HCT116 (cell line): ENCODE measurements around the gene WDR93. TPM values are rescaled to one million over a fixed set of nuclear protein-coding genes. Genes with fewer than 3 reads are reported as not detected.

Experiments used
- ATAC-seq: fragments of 200-7000 bp; cut with Tn5 transposase; 2 replicates; pipeline ENCODE4 v1.9.1; 2020; ENCODE audit warnings: mild to moderate bottlenecking, moderate library complexity
- BruUV-seq: library from RNA; stranded (reverse); fragments of 400-500 nt; replicated peaks from 2 replicates; lab custom pipeline; 2021; lab: Mats Ljungman, UMichigan
- CTCF ChIA-PET: fragments of 300-600 bp; sonication (Branson Sonifier 250); formaldehyde crosslinking; loops from one replicate; lab custom pipeline; 2021; ENCODE audit warnings: antibody characterized with exemption; lab: Charles Lee
- POLR2A ChIA-PET: fragments of 300-600, 350-600 bp; sonication (Branson Sonifier 250); formaldehyde crosslinking; loops from one replicate; lab custom pipeline; 2021; ENCODE audit warnings: antibody characterized with exemption; lab: Charles Lee
- RAD21 ChIA-PET, 2 experiments: fragments of 300-600 bp; sonication (Branson Sonifier 250); formaldehyde crosslinking; loops; one replicate each; lab custom pipeline; 2023; ENCODE audit warnings: low total read pairs in 2 of 2; ENCODE audit not compliant: uncharacterized antibody in 2 of 2, unreplicated experiment in 2 of 2, low non-redundant PET in 1 of 2; lab: Charles Lee
- DNase-seq: peaks from one replicate; pipeline ENCODE4 v3.0.0-alpha.2; 2010; ENCODE audit warnings: low read depth, low spot score
- H2AFZ ChIP-seq: fragments of 200-600 bp; shearing (Covaris generic), sonication (generic); 2 replicates; pipeline ENCODE4 v1.6.1; 2017; ENCODE audit warnings: low read depth, mixed run types, mixed read lengths, antibody characterized with exemption, low read length; ENCODE audit not compliant: poor library complexity, severe bottlenecking
- H3K27ac ChIP-seq: 2 replicates; pipeline ENCODE4 v1.5.1; 2012; ENCODE audit warnings: low read depth, low read length
- H3K27me3 ChIP-seq: fragments of 200-600 bp; sonication (generic); 2 replicates; pipeline ENCODE4 v1.6.1; 2016; ENCODE audit warnings: mixed run types, low read length, mixed read lengths; ENCODE audit not compliant: insufficient read depth
- H3K36me3 ChIP-seq, 2 experiments: fragments of 200-500 bp in 1 of 2; fragments of 200-600 bp in 1 of 2; sonication (Bioruptor generic) in 1 of 2; sonication (generic) in 1 of 2; 2 replicates each; pipeline versions ENCODE4 v1.5.1 to v1.6.1; 2014 to 2016; ENCODE audit warnings: low read length in 2 of 2, inconsistent platforms in 1 of 2, mixed read lengths in 1 of 2, mixed run types in 1 of 2; ENCODE audit not compliant: insufficient read depth in 2 of 2, control insufficient read depth in 1 of 2
- H3K4me1 ChIP-seq, 2 experiments: fragments of 200-600 bp in 1 of 2; sonication (generic) in 1 of 2; 2 replicates each; pipeline versions ENCODE4 v1.5.1 to v1.6.1; 2012 to 2017; ENCODE audit warnings: low read length in 2 of 2, inconsistent platforms in 1 of 2, mild to moderate bottlenecking in 1 of 2, mixed read lengths in 1 of 2, mixed run types in 1 of 2, moderate library complexity in 1 of 2; ENCODE audit not compliant: insufficient read depth in 2 of 2, control insufficient read depth in 1 of 2
- H3K4me2 ChIP-seq: fragments of 200-600 bp; sonication (generic); 2 replicates; pipeline ENCODE4 v1.6.1; 2017; ENCODE audit warnings: mixed run types, low read length, mixed read lengths
- H3K4me3 ChIP-seq, 2 experiments: fragments of 200-600 bp in 1 of 2; sonication (generic) in 1 of 2; replicated peaks in 1 of 2; 2 replicates each; pipeline ENCODE4 v1.5.1; 2011 to 2016; ENCODE audit warnings: low read length in 2 of 2, control low read depth in 1 of 2, low read depth in 1 of 2, mild to moderate bottlenecking in 1 of 2, mixed read lengths in 1 of 2, mixed run types in 1 of 2
- H3K79me2 ChIP-seq: fragments of 200-600 bp; sonication (generic); 2 replicates; pipeline ENCODE4 v1.6.1; 2017; ENCODE audit warnings: mild to moderate bottlenecking, mixed run types, low read length, moderate library complexity, mixed read lengths; ENCODE audit not compliant: insufficient read depth
- H3K9ac ChIP-seq: fragments of 200-600 bp; sonication (generic); 2 replicates; pipeline ENCODE4 v1.6.1; 2016; ENCODE audit warnings: low read length, mixed read lengths
- H3K9me2 ChIP-seq: fragments of 200-600 bp; sonication (generic), shearing (Covaris generic); 2 replicates; pipeline ENCODE4 v1.6.1; 2017; ENCODE audit warnings: mixed run types, mild to moderate bottlenecking, moderate library complexity; ENCODE audit not compliant: insufficient read depth
- H3K9me3 ChIP-seq, 2 experiments: fragments of 200-500 bp in 1 of 2; fragments of 200-600 bp in 1 of 2; sonication (Bioruptor generic) in 1 of 2; sonication (generic) in 1 of 2; 2 replicates each; pipeline ENCODE4 v1.6.1; 2014 to 2017; ENCODE audit warnings: low read length in 2 of 2, mixed read lengths in 2 of 2, inconsistent platforms in 1 of 2, low read depth in 1 of 2, mild to moderate bottlenecking in 1 of 2, mixed run types in 1 of 2, moderate library complexity in 1 of 2; ENCODE audit not compliant: control insufficient read depth in 1 of 2, insufficient read depth in 1 of 2
- H4K20me1 ChIP-seq: fragments of 200-600 bp; sonication (generic), shearing (Covaris generic); 2 replicates; pipeline ENCODE4 v1.6.1; 2017; ENCODE audit warnings: mixed run types, mild to moderate bottlenecking, moderate library complexity; ENCODE audit not compliant: insufficient read depth
- CEBPB ChIP-seq: IDR thresholded peaks from 2 replicates; pipeline ENCODE4 v1.6.1; 2012; ENCODE audit warnings: low read depth
- EGR1 ChIP-seq: IDR thresholded peaks from 2 replicates; pipeline ENCODE4 v1.6.1; 2012; ENCODE audit warnings: low read depth
- ELF1 ChIP-seq: IDR thresholded peaks from 2 replicates; pipeline ENCODE4 v1.6.1; 2012; ENCODE audit warnings: low read depth, borderline replicate concordance
- EZH2 ChIP-seq: fragments of 200-600 bp; sonication (generic); IDR thresholded peaks from 2 replicates; pipeline ENCODE4 v1.6.1; 2017; ENCODE audit warnings: antibody characterized with exemption, mixed run types
- MAX ChIP-seq: IDR thresholded peaks from 2 replicates; pipeline ENCODE4 v1.6.1; 2012
- POLR2AphosphoS5 ChIP-seq: IDR thresholded peaks from 2 replicates; pipeline ENCODE4 v1.6.1; 2011; ENCODE audit warnings: mild to moderate bottlenecking, low read depth, low read length, moderate library complexity
- TCF7L2 ChIP-seq: IDR thresholded peaks from 2 replicates; pipeline ENCODE4 v1.7.0; 2011; ENCODE audit warnings: borderline replicate concordance, inconsistent platforms; ENCODE audit not compliant: insufficient read depth, insufficient read length; ENCODE audit errors: extremely low read depth
- YY1 ChIP-seq: IDR thresholded peaks from 2 replicates; pipeline ENCODE4 v1.6.1; 2011; ENCODE audit warnings: low read length, low read depth, moderate library complexity, mild to moderate bottlenecking; ENCODE audit not compliant: insufficient replicate concordance; ENCODE audit errors: extremely low read depth
- ZBTB33 ChIP-seq: IDR thresholded peaks from 2 replicates; pipeline ENCODE4 v1.6.1; 2011; ENCODE audit warnings: mild to moderate bottlenecking, low read length, moderate library complexity; ENCODE audit not compliant: insufficient replicate concordance; ENCODE audit errors: extremely low read depth
- intact Hi-C: fragments of 100-400 bp; cut with micrococcal nuclease; formaldehyde crosslinking; loops from 2 replicates; pipeline ENCODE4 v1.10.0; 2022
- total RNA-seq: library from RNA; stranded (reverse); gene quantifications from one replicate; pipeline ENCODE4 v1.2.1, GENCODE V29; 2021; ENCODE audit not compliant: unreplicated experiment

The WDR93 gene
- total RNA-seq, 1 experiment from 2014 or later: 0.42 TPM

- Histone ChIP-seq H3K4me3 (no peak overlapping the region), H3K27me3 (no peaks in the 10 kb centered on the region), H2AFZ (no peak overlapping the region), H3K79me2 (no peaks in the 10 kb centered on the region), H3K27ac (no peak overlapping the region), H3K36me3 (no peaks in the 10 kb centered on the region), H3K4me2 (no peak overlapping the region), H3K9me3 (no peaks in the 10 kb centered on the region), H4K20me1 (no peaks in the 10 kb centered on the region), H3K4me1 (peaks cover 6 to 12% of the 10 kb centered on the region in 2 experiments; a peak in 1 of 4 replicates), H3K9me2 (no peaks in the 10 kb centered on the region), H3K9ac (no peak overlapping the region)
- ChIA-PET POLR2A (no interaction called here), RAD21 (no interaction called here), CTCF (no interaction called here)
- TF ChIP-seq CEBPB (no peak), YY1 (no peak), POLR2AphosphoS5 (no peak), EZH2 (no peak), MAX (no peak), ZBTB33 (no peak), TCF7L2 (no peak), ELF1 (no peak), EGR1 (no peak)
- intact Hi-C loops: no loop called here
- ATAC-seq: no peak
- no TSS peak for BruUV-seq
- DNase-seq: no peak
Measured at GRCh38 chr15:89790206-89790605, 99.6 kb downstream of the WDR93 start.
